Activated T-cell treated with anti-CD3 and anti-CD28 coated beads, Interleukin-2, amount 50 U/mL, for 4 hours (primary cell): ENCODE measurements around the gene USF3. TPM values are rescaled to one million over a fixed set of nuclear protein-coding genes. Genes with fewer than 3 reads are reported as not detected.

Experiments
- ATAC-seq, 2 donors: fragments of 200-7000 bp; cut with Tn5 transposase; one replicate each; pipeline ENCODE4 v1.10.0; 2021
- DNase-seq: peaks from one replicate; pipeline ENCODE4 v3.0.0-alpha.2; 2020
- H3K27me3 Mint-ChIP-seq: one replicate; pipeline ENCODE4 v1.8.0; 2021; ENCODE audit warnings: low read depth, mixed read lengths
- H3K36me3 Mint-ChIP-seq: one replicate; pipeline ENCODE4 v1.8.0; 2022; ENCODE audit warnings: mixed read lengths; ENCODE audit not compliant: insufficient read depth
- H3K4me1 Mint-ChIP-seq: one replicate; pipeline ENCODE4 v1.8.0; 2021; ENCODE audit warnings: low read depth, mixed read lengths
- H3K4me3 Mint-ChIP-seq: one replicate; pipeline ENCODE4 v1.8.0; 2021; ENCODE audit warnings: mild to moderate bottlenecking, moderate library complexity, mixed read lengths
- H3K9me3 Mint-ChIP-seq: one replicate; pipeline ENCODE4 v1.8.0; 2021; ENCODE audit warnings: mixed read lengths
- total RNA-seq, 3 donors: library from RNA; stranded (reverse); gene quantifications; one replicate each; pipeline ENCODE4 v1.2.1, GENCODE V29; 2021

Gene USF3
- total RNA-seq, 3 donors from 2014 or later = 12.1 to 12.4 (median 12.3) TPM

DNA sequence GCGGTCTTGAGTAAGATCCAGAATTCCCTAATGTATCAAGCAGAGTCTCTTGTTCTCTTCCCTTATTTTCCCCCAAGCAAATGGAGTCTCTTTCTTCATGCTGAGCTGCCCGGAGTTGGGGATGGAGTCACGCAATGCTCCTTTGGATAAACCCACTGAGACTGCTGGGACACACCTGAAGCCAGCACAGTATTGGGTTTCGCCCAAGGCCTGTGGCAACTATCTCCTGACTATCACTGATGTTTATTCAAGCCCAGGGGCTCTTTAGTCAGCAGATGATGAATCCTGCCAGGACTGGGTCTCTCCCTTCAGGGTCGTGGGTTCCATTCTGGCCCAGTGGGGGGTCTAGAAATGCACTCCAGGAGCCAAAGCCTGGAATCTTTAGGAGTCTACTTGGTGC is 11.3 kb downstream of the USF3 start:
- Mint-ChIP-seq H3K4me1 (no peaks in the 10 kb centered on the region), H3K9me3 (peaks cover 11% of the 10 kb centered on the region), H3K4me3 (no peak overlapping the region), H3K27me3 (no peaks in the 10 kb centered on the region), H3K36me3 (peaks cover 24% of the 10 kb centered on the region)
- ATAC-seq = no peak
- DNase-seq = no peak

DNA sequence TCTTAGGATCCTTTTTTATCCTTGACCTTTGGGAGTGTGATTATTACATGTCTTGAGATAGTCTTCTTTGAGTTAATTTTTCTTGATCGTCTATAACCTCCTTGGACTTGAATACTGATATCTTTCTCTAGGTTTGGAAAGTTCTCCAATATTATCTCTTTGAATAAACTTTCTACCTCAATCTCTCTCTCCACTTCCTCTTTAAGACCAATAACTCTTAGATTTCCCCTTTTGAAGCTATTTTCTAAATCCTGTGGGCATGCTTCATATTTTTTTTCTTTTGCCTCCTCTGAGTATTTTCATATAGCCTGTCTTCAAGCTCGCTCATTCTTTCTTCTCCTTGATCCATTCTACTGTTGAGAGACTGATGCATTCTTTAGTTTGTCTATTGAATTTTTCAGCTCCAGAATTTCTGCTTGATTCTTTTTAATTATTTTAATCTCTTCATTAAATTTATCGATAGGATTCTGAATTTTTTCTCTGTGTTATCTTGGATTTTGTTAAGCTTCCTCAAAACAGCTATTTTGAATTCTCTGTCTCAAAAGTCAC is 12.1 kb downstream of the USF3 start:
- Mint-ChIP-seq H3K36me3 (peaks cover 27% of the 10 kb centered on the region), H3K4me3 (no peak overlapping the region)
- ATAC-seq = no peak

DNA sequence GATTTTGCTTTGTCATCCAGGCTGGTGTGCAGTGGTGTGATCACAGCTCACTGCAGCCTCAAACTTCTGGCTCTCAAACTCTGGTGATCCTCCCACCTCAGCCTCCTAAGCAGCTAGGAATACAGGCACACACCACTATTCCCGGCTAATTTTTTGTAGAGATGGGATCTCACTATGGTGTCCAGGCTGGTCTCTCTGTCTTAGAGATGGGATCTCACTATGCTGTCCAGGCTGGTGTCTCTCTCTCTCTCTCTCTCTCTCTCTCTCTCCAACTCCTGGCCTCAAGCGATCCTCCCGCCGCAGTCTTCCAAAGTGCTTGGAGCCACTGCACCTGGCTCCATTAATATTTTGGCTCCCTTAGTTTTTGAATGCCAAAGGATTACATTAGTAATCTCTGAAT is 17.7 kb downstream of the USF3 start:
- no peak for DNase-seq
- Mint-ChIP-seq H3K9me3 (no peaks in the 10 kb centered on the region), H3K4me3 (no peak overlapping the region), H3K4me1 (peaks cover 3% of the 10 kb centered on the region), H3K36me3 (peaks cover 30% of the 10 kb centered on the region), H3K27me3 (no peaks in the 10 kb centered on the region)
- no peak for ATAC-seq

More for the DNA sequence above, 12.1 kb downstream of the USF3 start:
- Mint-ChIP-seq H3K27me3 (no peaks in the 10 kb centered on the region), H3K4me1 (no peaks in the 10 kb centered on the region), H3K9me3 (peaks cover 11% of the 10 kb centered on the region)
- no peak for DNase-seq

DNA sequence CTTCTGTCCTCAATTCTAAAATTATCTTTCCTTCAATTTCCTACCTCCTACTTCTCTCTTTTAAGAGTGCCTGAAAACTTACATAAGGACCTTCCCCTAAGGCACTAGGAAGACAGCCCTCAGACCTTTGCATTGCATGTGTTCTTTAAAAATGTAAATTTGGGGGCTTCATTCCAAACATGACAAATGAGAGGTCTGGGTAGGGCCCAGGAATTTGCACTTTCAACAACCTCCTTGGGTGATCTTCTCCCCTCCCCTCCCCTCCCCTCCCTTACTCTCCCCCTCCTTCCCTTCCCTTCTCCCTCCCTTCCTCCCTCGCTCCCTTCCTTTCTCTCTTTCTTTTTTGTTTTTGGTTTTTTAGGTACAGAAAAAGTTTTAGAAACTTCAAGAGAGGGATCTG is 18.7 kb downstream of the USF3 start:
- peaks cover 3% of the 10 kb centered on the region for H3K4me1 Mint-ChIP-seq
- ATAC-seq = no peak

DNA sequence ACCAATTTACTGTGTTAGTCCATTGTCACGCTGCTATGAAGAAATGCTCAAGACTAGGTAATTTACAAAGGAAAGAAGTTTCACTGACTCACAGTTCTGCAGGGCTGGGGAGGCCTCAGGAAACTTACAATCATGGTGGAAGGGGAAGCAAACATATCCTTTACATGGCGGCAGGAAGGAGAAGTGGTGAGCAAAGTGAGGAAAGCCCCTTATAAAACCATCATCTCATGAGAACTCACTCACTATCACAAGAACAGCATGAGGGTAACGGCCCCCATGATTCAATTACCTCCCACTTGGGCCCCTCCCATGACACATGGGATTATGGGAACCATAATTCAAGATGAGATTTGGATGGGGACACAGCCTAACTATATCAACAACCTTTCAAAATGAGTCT is 20.2 kb downstream of the USF3 start:
- Mint-ChIP-seq H3K9me3 (no peaks in the 10 kb centered on the region), H3K36me3 (peaks cover 30% of the 10 kb centered on the region), H3K27me3 (no peaks in the 10 kb centered on the region), H3K4me3 (no peak overlapping the region), H3K4me1 (peaks cover 3% of the 10 kb centered on the region)
- DNase-seq = no peak
- no peak for ATAC-seq

More for the DNA sequence above, 18.7 kb downstream of the USF3 start:
- Mint-ChIP-seq H3K4me3 (no peak overlapping the region), H3K36me3 (peaks cover 34% of the 10 kb centered on the region), H3K9me3 (no peaks in the 10 kb centered on the region), H3K27me3 (no peaks in the 10 kb centered on the region)
- no peak for DNase-seq

DNA sequence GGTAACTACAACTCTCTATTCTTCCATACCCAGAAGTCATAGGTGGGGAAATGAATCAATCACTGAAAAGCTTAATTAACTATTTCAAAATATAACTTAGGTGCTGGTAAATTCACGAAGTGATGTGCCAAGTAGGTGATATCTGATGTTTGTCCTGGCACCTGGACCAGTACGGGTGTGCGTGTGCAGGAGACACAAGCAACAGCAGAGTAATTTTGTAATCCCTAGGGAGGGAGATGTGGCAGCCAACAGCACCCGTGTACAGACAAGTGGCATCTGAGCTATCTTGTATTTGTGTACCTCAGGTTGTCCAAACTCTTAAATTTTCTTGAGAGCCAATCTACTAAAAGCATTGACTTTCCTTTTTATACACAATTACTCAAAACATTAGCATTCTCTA is 22.8 kb downstream of the USF3 start:
- H3K36me3 Mint-ChIP-seq = peaks cover 32% of the 10 kb centered on the region
- H3K4me1 Mint-ChIP-seq = peaks cover 14% of the 10 kb centered on the region
- DNase-seq (no peak), ATAC-seq (no peak)
- H3K27me3 Mint-ChIP-seq = no peaks in the 10 kb centered on the region
- no peak overlapping the region for H3K4me3 Mint-ChIP-seq
- H3K9me3 Mint-ChIP-seq = no peaks in the 10 kb centered on the region

DNA sequence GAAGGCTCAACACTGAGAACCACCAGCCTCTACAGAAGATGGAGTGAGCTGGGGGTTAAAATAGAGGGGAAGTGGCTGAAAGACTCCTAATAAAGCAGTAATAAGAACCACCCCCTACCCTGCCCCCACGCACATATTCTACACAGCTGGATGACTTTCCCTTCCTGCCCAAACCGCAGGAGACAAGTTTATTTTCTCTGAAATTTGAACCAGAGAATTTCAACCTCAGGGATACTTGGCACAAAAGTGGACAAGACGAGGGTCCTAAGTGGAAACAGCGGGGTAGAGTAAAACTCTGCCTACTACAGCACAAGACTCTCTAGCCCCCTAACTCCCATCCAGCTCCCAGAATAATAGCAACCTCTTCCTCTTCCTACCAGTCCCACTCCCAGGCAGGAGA is 28.4 kb downstream of the USF3 start:
- Mint-ChIP-seq H3K36me3 (peaks cover 27% of the 10 kb centered on the region), H3K9me3 (no peaks in the 10 kb centered on the region)
- ATAC-seq = no peak

DNA sequence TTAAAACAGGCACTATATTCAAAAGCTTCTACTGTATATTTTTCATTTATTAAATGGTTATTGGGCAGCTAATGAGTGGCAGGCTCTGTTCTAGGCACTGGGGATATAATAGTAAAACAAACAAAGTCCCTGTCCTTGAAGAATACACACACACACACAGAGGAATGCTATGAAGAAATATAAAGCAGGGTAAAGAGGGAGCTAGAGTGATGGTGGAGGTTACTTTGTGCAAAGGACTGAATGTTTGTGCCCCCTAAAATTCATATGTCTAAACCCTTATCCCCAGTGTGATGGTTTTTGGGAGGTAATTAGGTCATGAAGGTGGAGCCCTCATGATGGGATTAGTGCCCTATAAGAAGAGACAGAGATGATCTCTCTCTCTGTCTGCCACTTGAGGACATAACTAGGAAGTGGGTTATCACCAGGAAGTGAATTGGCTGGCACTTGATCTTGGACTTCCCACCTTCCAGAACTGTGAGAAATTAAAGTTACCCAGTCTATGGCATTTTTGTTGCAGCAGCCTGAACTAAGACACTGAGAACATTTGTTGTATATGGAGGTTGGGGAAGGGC is 31.8 kb downstream of the USF3 start:
- Mint-ChIP-seq H3K9me3 (no peaks in the 10 kb centered on the region), H3K4me3 (no peak overlapping the region), H3K27me3 (no peaks in the 10 kb centered on the region), H3K36me3 (peaks cover 46% of the 10 kb centered on the region), H3K4me1 (peaks cover 24% of the 10 kb centered on the region)
- ATAC-seq (no peak), DNase-seq (no peak)

More for the DNA sequence above, 28.4 kb downstream of the USF3 start:
- H3K4me3 Mint-ChIP-seq = no peak overlapping the region
- H3K4me1 Mint-ChIP-seq = peaks cover 27% of the 10 kb centered on the region
- no peak for DNase-seq
- H3K27me3 Mint-ChIP-seq = no peaks in the 10 kb centered on the region

DNA sequence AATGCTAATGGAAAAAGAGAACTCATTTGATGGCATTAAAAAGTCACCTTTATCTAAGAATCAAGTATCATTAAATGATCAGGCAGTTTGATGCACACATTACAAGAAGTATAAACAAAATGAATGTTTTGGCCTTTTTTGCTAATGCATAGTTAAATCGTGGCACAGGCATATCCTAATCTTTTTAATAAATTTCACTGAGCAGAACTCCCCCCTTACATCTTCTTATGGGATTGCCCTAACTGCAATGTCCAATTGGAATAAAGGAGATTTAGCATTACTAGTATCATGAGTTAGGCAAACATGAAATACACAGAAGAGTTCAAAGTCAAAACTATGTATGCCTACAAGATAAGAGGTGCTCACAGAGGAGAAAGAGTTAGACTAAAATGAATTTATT is 32.7 kb downstream of the USF3 start:
- H3K36me3 Mint-ChIP-seq = peaks cover 52% of the 10 kb centered on the region
- no peak for ATAC-seq
- H3K4me1 Mint-ChIP-seq = peaks cover 22% of the 10 kb centered on the region
- no peak for DNase-seq
- H3K27me3 Mint-ChIP-seq = no peaks in the 10 kb centered on the region
- H3K4me3 Mint-ChIP-seq = no peak overlapping the region
- no peaks in the 10 kb centered on the region for H3K9me3 Mint-ChIP-seq

DNA sequence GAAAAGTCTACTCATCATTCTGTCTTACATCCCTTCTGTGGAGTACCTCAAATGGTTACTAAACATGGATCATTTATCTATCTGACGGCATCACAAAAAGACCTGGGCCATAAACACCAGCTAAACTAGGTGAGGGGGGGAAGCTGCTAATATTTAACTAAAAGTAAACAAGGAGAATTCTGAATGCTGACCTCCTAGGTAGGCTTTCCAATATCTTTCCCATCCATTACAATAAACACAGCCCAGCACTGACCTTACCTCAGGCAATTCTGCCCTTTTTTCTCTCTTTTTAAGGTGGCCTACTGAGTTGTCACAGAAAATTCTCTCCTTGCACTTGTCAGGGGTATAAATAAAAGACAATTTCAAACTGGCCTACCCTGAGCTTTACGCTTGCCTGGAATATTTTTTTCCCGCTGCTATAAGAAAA is 33.1 kb downstream of the USF3 start:
- ATAC-seq = no peak
- Mint-ChIP-seq H3K36me3 (peaks cover 56% of the 10 kb centered on the region), H3K27me3 (no peaks in the 10 kb centered on the region), H3K4me3 (no peak overlapping the region), H3K4me1 (peaks cover 17% of the 10 kb centered on the region), H3K9me3 (no peaks in the 10 kb centered on the region)
- no peak for DNase-seq

DNA sequence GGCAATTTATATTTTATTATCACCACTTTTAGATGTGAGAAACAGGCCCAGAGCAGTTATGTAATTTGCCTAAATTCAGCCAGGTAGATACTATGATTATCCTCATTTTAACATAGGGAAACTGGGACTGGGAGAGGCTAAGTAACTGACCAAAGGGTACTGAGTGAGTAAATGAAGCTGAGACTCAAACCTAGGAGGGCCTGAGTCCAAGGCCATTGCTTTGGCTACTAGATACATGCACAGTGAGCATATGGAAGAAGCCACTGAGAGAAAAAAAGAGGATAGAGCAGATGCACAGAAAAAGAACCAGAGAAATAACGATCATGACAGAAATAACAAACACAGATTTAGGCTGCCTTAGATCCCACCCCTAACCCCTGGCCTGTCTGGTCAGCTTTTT is 33.6 kb downstream of the USF3 start:
- Mint-ChIP-seq H3K27me3 (no peaks in the 10 kb centered on the region), H3K36me3 (peaks cover 58% of the 10 kb centered on the region), H3K4me1 (peaks cover 13% of the 10 kb centered on the region), H3K9me3 (no peaks in the 10 kb centered on the region), H3K4me3 (no peak overlapping the region)
- ATAC-seq (no peak), DNase-seq (no peak)

DNA sequence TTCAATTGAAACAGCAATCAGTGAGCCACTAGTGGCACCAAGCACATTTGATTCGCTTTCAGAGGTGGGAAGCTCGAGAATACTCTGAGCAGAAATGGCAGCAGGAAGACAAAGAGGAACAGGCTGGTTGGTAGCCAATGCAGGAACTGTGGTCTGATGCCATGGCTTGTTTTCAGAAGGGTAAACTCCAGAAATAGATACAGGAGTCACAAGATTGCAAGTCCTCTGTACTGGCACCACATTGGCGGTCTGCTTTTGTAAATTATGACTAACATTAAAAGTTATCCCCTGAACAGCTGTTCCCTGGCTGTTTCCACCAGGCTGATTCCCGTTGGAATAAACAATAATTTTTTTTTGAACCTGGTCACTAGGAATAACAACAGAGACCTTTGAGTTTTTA is 35.5 kb downstream of the USF3 start:
- Mint-ChIP-seq H3K36me3 (peaks cover 76% of the 10 kb centered on the region), H3K27me3 (no peaks in the 10 kb centered on the region)
- ATAC-seq = no peak

DNA sequence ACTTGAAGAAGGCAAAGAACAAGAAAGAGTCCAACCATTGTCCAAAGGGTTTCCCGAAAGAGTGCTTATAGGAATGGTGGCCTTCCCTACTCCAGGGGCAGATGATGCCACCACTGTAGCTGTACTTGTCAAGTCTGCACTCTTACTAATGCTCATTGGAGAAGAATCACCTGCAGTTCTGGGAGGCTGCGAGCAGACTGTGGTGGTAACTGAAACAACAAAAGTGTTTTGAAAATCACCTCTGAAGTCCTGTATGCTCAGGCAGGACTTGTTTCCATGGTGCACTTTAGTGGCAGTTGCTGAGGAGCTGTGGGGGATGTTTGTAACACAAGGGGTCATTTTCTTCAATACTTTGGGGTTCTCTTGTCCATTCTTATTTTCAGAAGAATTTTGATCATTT is 36.0 kb downstream of the USF3 start:
- DNase-seq (no peak), ATAC-seq (no peak)
- peaks cover 11% of the 10 kb centered on the region for H3K4me1 Mint-ChIP-seq
- peaks cover 6% of the 10 kb centered on the region for H3K9me3 Mint-ChIP-seq
- no peaks in the 10 kb centered on the region for H3K27me3 Mint-ChIP-seq
- no peak overlapping the region for H3K4me3 Mint-ChIP-seq
- H3K36me3 Mint-ChIP-seq = peaks cover 79% of the 10 kb centered on the region

More for the DNA sequence above, 35.5 kb downstream of the USF3 start:
- Mint-ChIP-seq H3K4me1 (peaks cover 11% of the 10 kb centered on the region), H3K9me3 (peaks cover 6% of the 10 kb centered on the region), H3K4me3 (no peak overlapping the region)
- no peak for DNase-seq

DNA sequence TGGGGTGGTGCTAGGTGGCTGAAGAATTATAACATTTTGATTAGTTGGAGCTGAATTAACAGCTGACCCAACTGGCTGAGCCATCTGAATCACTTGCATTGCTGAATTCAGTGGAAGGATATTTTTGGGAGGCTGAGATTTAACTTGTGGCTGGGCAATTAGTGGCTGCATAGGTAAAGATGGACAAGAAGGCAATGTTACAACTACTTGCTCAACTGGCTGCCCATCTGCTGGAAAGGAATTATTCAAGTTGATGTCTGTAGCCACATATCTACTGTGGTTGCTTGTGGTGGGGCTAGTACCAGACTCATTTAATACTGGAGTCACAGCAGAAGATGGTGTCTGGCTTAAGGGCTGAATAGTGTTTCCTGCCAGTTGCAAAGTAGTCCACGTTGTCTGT is 36.4 kb downstream of the USF3 start:
- DNase-seq = no peak
- no peak overlapping the region for H3K4me3 Mint-ChIP-seq
- ATAC-seq = no peak
- no peaks in the 10 kb centered on the region for H3K27me3 Mint-ChIP-seq
- H3K4me1 Mint-ChIP-seq = peaks cover 12% of the 10 kb centered on the region
- H3K36me3 Mint-ChIP-seq = peaks cover 80% of the 10 kb centered on the region
- H3K9me3 Mint-ChIP-seq = peaks cover 6% of the 10 kb centered on the region

DNA sequence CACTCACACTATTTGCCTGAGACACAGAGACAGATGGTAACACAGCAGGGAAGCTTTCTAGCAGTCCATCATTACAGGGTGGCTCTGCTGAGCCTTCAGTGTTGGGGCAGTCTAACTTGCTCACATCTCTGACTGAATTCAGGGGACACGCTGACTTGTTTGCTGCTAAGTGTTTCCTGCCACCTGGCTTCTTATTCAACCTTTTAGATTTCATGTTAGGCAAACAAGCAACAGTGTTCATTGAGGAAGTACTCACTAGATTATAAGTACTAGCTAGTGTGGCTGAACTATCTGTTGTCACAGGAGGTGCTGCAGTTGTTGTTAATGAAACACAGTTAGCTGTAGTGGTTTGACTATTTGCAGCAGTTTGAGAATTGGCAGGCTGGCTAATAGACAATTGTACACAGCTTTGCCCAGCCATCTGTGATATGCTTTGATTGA is 37.3 kb downstream of the USF3 start:
- Mint-ChIP-seq H3K4me1 (peaks cover 11% of the 10 kb centered on the region), H3K36me3 (peaks cover 79% of the 10 kb centered on the region), H3K27me3 (no peaks in the 10 kb centered on the region), H3K9me3 (peaks cover 6% of the 10 kb centered on the region), H3K4me3 (no peak overlapping the region)
- ATAC-seq (no peak), DNase-seq (no peak)
